Esophagus muscularis mucosa (tissue), 4 donors: ENCODE measurements around the gene PCED1B. TPM values are rescaled to one million over a fixed set of nuclear protein-coding genes. Genes with fewer than 3 reads are reported as not detected.

ENCODE experiments used
- DNase-seq: peaks from one replicate; pipeline ENCODE4 v3.0.0-alpha.2; 2017; ENCODE audit errors: extremely low spot score
- H3K27ac ChIP-seq, 4 donors: fragments of 200-600 bp; sonication (generic); replicated peaks in 1 of 4; 1 replicate in 3 of 4; 2 replicates in 1 of 4; pipeline ENCODE4 v1.5.1; 2016 to 2019; ENCODE audit warnings: mild to moderate bottlenecking in 1 of 4
- H3K27me3 ChIP-seq, 4 donors: fragments of 200-600 bp; sonication (generic); one replicate each; pipeline versions ENCODE4 v1.5.1 to v1.6.0; 2016 to 2019
- H3K36me3 ChIP-seq, 4 donors: fragments of 200-600 bp; sonication (generic); one replicate each; pipeline ENCODE4 v1.5.1; 2016 to 2019
- H3K4me1 ChIP-seq, 4 donors: fragments of 200-600 bp; sonication (generic); one replicate each; pipeline ENCODE4 v1.5.1; 2016 to 2019
- H3K4me3 ChIP-seq, 4 donors: fragments of 200-600 bp; sonication (generic); 1 replicate in 2 of 4; 2 replicates in 2 of 4; pipeline ENCODE4 v1.5.1; 2016 to 2019; ENCODE audit warnings: mild to moderate bottlenecking in 4 of 4, moderate library complexity in 1 of 4
- H3K9me3 ChIP-seq, 4 donors: fragments of 200-600 bp; sonication (generic); 1 replicate in 3 of 4; 2 replicates in 1 of 4; pipeline ENCODE4 v1.5.1; 2016 to 2019
- EP300 ChIP-seq: sonication (generic); formaldehyde crosslinking; IDR thresholded peaks from one replicate; pipeline ENCODE4 v1.6.1; 2017; ENCODE audit warnings: antibody characterized with exemption
- POLR2A ChIP-seq: fragments of 450-650 bp; IDR thresholded peaks from one replicate; pipeline ENCODE4 v1.6.1; 2017; ENCODE audit warnings: antibody characterized with exemption, moderate library complexity, mild to moderate bottlenecking, low read depth
- POLR2AphosphoS5 ChIP-seq, 2 donors: sonication (generic); formaldehyde crosslinking; IDR thresholded peaks; one replicate each; pipeline ENCODE4 v1.6.1; 2017; ENCODE audit warnings: antibody characterized with exemption in 2 of 2
- WGBS: methylation state at CpG from one replicate; pipeline ENCODE4 v1.1.5; 2018; 5-methylcytosine and 5-hydroxymethylcytosine counted together
- intact Hi-C: fragments of 100-400 bp; cut with DNase I; formaldehyde crosslinking; loops from one replicate; pipeline ENCODE4 v1.15.1; 2023
- total RNA-seq, 4 donors: library from RNA; depleted of rRNA; stranded (reverse); fragments of >200 nt; gene quantifications; one replicate each; pipeline versions ENCODE4 v1.1.0 to v1.2.1, GENCODE V29; 2016
- TF ChIP-seq, protein P1 (sequence below), 3 experiments: fragments of 200-600 bp in 2 of 3; fragments of 450-650 bp in 1 of 3; sonication (generic) in 2 of 3; IDR thresholded peaks; one replicate each; pipeline ENCODE4 v1.5.1; 2017 to 2019; ENCODE audit warnings: antibody characterized with exemption in 3 of 3, mild to moderate bottlenecking in 2 of 3, moderate library complexity in 1 of 3

PCED1B gene
- total RNA-seq, 4 donors from 2014 or later, result 0.92 to 2.1 (median 1.1) TPM

DNA sequence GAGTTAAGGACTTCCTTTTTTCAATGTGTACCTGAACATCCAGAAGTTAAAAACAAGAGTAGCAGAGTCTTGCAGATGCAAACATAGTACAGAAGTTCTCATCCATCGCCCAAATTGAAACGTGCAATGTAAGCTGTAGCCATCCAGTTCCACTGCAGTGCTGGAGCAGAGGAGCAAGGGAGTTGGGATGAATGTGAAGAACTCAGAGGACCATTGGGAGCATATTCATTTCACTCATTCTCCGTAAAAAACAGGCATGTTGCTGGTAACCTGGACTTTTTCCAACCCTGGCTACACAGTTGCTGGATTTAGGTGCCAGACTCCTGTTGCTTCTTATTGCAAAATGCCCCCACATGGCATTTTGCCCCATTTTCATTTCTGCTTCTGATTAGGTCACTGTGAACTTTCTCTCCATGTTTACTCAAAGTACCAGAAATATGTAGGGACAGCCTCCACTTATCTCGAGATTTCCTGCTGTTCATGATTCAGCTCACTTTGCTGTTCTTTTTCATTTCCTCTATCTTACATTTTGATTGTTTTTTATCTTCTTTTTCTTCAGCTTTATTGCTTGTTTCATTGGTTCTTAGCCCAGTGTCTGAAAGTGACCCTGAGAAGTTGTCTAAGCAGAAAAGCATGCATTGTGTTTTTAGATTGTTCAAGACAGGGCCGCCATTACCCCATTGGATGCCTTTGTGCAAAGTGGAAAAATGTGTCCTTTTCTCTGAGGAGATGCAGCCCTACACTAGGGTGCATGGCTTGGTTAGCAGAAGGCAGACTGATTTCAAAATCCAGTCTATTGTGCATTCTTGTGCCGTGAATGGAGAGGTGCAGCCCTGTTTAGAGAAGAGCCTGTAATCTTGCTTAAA is 109.4 kb downstream of the PCED1B start:
- Histone ChIP-seq H3K4me3 (no peak overlapping the region), H3K27me3 (no peaks in the 10 kb centered on the region), H3K9me3 (no peaks in the 10 kb centered on the region), H3K27ac (no peak overlapping the region), H3K4me1 (peaks cover 0 to 9% (median 6%) of the 10 kb centered on the region in 4 donors), H3K36me3 (no peaks in the 10 kb centered on the region)
- intact Hi-C loops, result no loop called here
- TF ChIP-seq, protein P1, sequence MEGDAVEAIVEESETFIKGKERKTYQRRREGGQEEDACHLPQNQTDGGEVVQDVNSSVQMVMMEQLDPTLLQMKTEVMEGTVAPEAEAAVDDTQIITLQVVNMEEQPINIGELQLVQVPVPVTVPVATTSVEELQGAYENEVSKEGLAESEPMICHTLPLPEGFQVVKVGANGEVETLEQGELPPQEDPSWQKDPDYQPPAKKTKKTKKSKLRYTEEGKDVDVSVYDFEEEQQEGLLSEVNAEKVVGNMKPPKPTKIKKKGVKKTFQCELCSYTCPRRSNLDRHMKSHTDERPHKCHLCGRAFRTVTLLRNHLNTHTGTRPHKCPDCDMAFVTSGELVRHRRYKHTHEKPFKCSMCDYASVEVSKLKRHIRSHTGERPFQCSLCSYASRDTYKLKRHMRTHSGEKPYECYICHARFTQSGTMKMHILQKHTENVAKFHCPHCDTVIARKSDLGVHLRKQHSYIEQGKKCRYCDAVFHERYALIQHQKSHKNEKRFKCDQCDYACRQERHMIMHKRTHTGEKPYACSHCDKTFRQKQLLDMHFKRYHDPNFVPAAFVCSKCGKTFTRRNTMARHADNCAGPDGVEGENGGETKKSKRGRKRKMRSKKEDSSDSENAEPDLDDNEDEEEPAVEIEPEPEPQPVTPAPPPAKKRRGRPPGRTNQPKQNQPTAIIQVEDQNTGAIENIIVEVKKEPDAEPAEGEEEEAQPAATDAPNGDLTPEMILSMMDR (IDR thresholded peaks at IDR 0.05), result no peak
- TF ChIP-seq EP300 (no peak), POLR2AphosphoS5 (IDR thresholded peaks at IDR 0.05) (no peak), POLR2A (no peak)
- no peak for DNase-seq
- 58% methylated on average over 6 of the region's 6 CpGs for WGBS

DNA sequence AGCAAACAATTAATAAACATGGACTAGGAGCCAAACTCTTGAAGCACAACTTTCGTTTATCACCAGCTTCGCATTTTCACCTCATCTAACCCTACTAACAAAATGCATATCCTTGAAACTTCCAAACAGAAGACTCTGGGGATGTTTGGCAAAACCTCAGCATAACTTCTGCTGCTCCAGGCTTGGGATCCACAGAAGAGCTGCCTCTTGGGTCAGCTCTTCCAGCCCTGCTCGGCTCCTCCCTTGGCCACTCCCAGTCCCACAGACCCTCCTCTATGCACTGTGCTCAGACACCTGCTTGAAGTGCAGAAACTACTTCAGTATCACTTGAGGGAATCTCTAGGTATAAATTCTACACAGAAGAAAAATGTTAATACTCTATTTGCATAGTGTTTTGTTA is 110.3 kb downstream of the PCED1B start:
- 73% methylated on average over 3 of the region's 3 CpGs for WGBS
- TF ChIP-seq EP300, result no peak
- no peak for TF ChIP-seq POLR2A
- TF ChIP-seq, protein P1 (IDR thresholded peaks at IDR 0.05), result no peak
- TF ChIP-seq POLR2AphosphoS5 (IDR thresholded peaks at IDR 0.05), result no peak
- no peak overlapping the region for H3K27ac ChIP-seq
- H3K9me3 ChIP-seq, result no peaks in the 10 kb centered on the region
- H3K36me3 ChIP-seq, result no peaks in the 10 kb centered on the region
- H3K27me3 ChIP-seq, result no peaks in the 10 kb centered on the region
- no peak for DNase-seq
- H3K4me1 ChIP-seq, result peaks cover 0 to 13% (median 12%) of the 10 kb centered on the region in 4 donors
- H3K4me3 ChIP-seq, result no peak overlapping the region
- intact Hi-C loops, result no loop called here

DNA sequence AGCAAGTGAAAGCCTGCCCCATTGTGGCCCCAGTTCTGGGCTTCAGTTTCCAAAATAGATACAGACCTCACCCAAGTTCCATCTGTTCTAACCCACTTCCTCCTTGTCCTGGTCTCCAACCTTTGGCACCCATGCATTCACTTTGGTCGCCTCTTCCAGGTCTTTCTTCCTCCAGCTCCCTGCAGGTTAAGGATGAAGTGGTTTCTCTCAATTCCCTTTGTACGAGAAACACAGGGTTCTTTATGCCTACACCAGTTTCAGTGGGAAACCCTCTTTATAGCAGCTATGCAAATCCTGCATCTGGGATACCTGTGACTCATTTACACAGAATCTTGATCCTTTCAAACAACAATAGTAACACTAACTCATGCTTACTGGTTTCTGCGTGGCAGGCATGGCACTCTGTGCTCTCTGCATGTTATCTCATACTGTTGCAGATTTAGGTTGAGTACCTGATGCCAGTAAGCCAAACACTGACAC is 110.9 kb downstream of the PCED1B start:
- no peak overlapping the region for H3K4me3 ChIP-seq
- no peaks in the 10 kb centered on the region for H3K9me3 ChIP-seq
- no peak for TF ChIP-seq POLR2AphosphoS5 (IDR thresholded peaks at IDR 0.05)
- no peak for TF ChIP-seq EP300
- no peak for TF ChIP-seq POLR2A
- intact Hi-C loops, result no loop called here
- H3K27me3 ChIP-seq, result no peaks in the 10 kb centered on the region
- no peak overlapping the region for H3K27ac ChIP-seq
- H3K36me3 ChIP-seq, result no peaks in the 10 kb centered on the region
- peaks cover 0 to 16% (median 12%) of the 10 kb centered on the region in 4 donors for H3K4me1 ChIP-seq
- no peak for DNase-seq
- 81% methylated on average over 3 of the region's 3 CpGs for WGBS

DNA sequence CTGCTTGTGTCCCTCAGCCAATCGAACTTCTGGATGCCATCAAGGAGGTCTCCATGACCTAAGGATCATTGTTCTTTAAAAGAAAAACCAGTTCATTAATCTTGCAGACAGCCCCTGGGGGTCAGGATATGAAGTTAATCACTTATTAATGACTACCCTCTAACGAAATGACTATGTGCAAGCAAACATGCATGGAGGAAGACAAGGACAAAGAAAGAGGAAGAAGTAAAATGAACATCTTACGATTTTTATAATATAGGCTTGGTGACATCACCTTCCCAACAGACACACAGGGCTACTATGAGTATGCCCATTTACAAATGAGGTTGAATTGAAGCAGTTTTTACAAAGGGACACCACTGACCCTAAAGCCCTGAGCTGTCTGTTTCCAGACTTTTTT is 111.5 kb downstream of the PCED1B start:
- 56% methylated on average over 3 of the region's 3 CpGs for WGBS
- no peak overlapping the region for H3K27ac ChIP-seq
- DNase-seq, result no peak
- H3K4me1 ChIP-seq, result peaks cover 0 to 16% (median 12%) of the 10 kb centered on the region in 4 donors
- no peak overlapping the region for H3K4me3 ChIP-seq
- no peaks in the 10 kb centered on the region for H3K9me3 ChIP-seq
- H3K36me3 ChIP-seq, result no peaks in the 10 kb centered on the region
- H3K27me3 ChIP-seq, result no peaks in the 10 kb centered on the region
- intact Hi-C loops, result no loop called here
- TF ChIP-seq POLR2AphosphoS5 (IDR thresholded peaks at IDR 0.05), result no peak
- TF ChIP-seq, protein P1 (IDR thresholded peaks at IDR 0.05), result no peak
- no peak for TF ChIP-seq EP300
- TF ChIP-seq POLR2A, result no peak

DNA sequence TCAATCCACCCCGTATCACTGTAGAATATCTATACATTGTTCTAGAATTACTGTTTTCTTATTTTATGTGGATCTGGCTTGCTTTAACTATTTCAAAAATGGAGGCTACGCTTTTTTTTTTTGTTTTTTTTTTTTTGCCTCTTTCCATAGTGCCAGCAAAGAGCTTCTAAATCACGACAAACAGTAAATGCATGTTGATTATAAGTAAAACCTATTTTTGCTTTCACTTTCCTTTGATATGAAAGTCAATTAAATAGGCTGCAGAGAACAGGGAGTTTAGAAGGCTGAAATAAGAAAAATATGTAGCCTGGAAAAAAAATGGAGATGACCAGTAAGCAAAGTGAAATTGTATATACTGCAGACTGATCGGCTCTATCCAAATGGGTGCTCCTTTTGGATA is 112.6 kb downstream of the PCED1B start:
- intact Hi-C loops, result no loop called here
- TF ChIP-seq, protein P1 (IDR thresholded peaks at IDR 0.05), result no peak
- TF ChIP-seq EP300 (no peak), POLR2A (no peak), POLR2AphosphoS5 (IDR thresholded peaks at IDR 0.05) (no peak)

More for the DNA sequence above, 112.6 kb downstream of the PCED1B start:
- DNase-seq, result no peak
- Histone ChIP-seq H3K36me3 (no peaks in the 10 kb centered on the region), H3K4me1 (peaks cover 0 to 16% (median 12%) of the 10 kb centered on the region in 4 donors), H3K9me3 (no peaks in the 10 kb centered on the region), H3K27me3 (no peaks in the 10 kb centered on the region), H3K4me3 (no peak overlapping the region), H3K27ac (no peak overlapping the region)
- WGBS, result 77% methylated on average over 4 of the region's 4 CpGs
